Loucy (cell line): ENCODE data around the gene SIX6.

Experiments used
- EZH2phosphoT487 ChIP-seq: fragments of 200-600 bp; IDR thresholded peaks from 2 replicates; pipeline ENCODE4 v1.6.1; 2018; ENCODE audit warnings: antibody characterized with exemption, mild to moderate bottlenecking, moderate library complexity, borderline replicate concordance
- TF ChIP-seq, protein P1 (sequence below): fragments of 200-600 bp; sonication (generic); conservative IDR thresholded peaks from 2 replicates; pipeline ENCODE4 v1.5.1; 2014; ENCODE audit warnings: mild to moderate bottlenecking, antibody characterized with exemption, low read length

DNA sequence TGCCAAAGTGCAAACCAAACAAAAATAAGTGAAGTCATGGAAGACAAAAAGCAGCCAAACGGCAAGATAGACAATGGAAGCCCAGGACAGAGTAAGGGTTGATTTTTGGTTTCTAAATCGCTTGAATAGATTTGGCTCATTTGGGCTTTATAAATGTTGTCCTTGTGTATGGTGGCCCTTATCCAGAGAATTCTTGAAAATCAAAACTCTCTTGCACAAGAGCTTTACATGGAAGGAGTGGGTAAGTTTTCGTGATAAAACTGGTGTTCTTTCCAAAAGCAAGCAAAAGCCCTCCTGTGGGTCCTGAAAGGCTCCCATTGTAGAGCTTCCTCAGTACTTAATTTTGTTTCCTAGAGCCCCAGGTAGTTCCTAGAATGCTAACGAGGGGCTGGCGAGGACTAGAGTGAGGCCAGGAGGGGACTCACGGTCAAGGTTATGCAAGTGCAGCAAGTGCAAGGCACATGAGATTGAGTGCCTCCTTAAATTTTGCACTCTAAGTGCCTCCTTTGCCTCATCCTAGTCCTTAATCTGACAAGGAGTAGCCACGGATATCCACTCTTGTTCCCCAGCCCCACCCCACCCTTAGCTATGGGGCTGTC is 4.1 kb downstream of the SIX6 start:
- TF ChIP-seq EZH2phosphoT487, result no peak
- TF ChIP-seq, protein P1, sequence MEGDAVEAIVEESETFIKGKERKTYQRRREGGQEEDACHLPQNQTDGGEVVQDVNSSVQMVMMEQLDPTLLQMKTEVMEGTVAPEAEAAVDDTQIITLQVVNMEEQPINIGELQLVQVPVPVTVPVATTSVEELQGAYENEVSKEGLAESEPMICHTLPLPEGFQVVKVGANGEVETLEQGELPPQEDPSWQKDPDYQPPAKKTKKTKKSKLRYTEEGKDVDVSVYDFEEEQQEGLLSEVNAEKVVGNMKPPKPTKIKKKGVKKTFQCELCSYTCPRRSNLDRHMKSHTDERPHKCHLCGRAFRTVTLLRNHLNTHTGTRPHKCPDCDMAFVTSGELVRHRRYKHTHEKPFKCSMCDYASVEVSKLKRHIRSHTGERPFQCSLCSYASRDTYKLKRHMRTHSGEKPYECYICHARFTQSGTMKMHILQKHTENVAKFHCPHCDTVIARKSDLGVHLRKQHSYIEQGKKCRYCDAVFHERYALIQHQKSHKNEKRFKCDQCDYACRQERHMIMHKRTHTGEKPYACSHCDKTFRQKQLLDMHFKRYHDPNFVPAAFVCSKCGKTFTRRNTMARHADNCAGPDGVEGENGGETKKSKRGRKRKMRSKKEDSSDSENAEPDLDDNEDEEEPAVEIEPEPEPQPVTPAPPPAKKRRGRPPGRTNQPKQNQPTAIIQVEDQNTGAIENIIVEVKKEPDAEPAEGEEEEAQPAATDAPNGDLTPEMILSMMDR, result no peak
